Progenitor cell of endocrine pancreas (in vitro differentiated cells): ENCODE results near the gene RAVER1. TPM values are rescaled to one million over a fixed set of nuclear protein-coding genes. Genes with fewer than 3 reads are reported as not detected.

Experiments
- DNase-seq: peaks from one replicate; pipeline ENCODE4 v3.0.0; 2021; ENCODE audit warnings: low spot score; ENCODE audit not compliant: unreplicated experiment
- H3K27ac Mint-ChIP-seq: 2 replicates; pipeline ENCODE4 v1.8.0; 2021; ENCODE audit warnings: mild to moderate bottlenecking, moderate library complexity, mixed read lengths
- H3K27me3 Mint-ChIP-seq: 2 replicates; pipeline ENCODE4 v1.8.0; 2021; ENCODE audit warnings: mixed read lengths
- H3K36me3 Mint-ChIP-seq: 2 replicates; pipeline ENCODE4 v1.8.0; 2022; ENCODE audit warnings: mixed read lengths; ENCODE audit not compliant: insufficient read depth
- H3K4me1 Mint-ChIP-seq: 2 replicates; pipeline ENCODE4 v1.8.0; 2021; ENCODE audit warnings: low read depth, mixed read lengths
- H3K4me3 Mint-ChIP-seq: 2 replicates; pipeline ENCODE4 v1.8.0; 2021; ENCODE audit warnings: low read depth, mild to moderate bottlenecking, moderate library complexity, mixed read lengths
- H3K9me3 Mint-ChIP-seq: 2 replicates; pipeline ENCODE4 v1.8.0; 2021; ENCODE audit warnings: low read depth, mixed read lengths
- CTCF ChIP-seq: fragments of 200-600 bp; sonication (generic); IDR thresholded peaks from one replicate; pipeline ENCODE4 v1.5.0; 2021; ENCODE audit warnings: antibody characterized with exemption, mild to moderate bottlenecking; ENCODE audit not compliant: unreplicated experiment
- total RNA-seq: library from RNA; stranded (reverse); gene quantifications from 2 replicates; pipeline ENCODE4 v1.2.1, GENCODE V29; 2021

The RAVER1 gene
- total RNA-seq, 1 donor from 2014 or later = 53.4 TPM

- Mint-ChIP-seq H3K27ac (no peak overlapping the region), H3K36me3 (no peaks in the 10 kb centered on the region), H3K4me3 (no peak overlapping the region), H3K27me3 (peaks cover 26% of the 10 kb centered on the region), H3K4me1 (no peaks in the 10 kb centered on the region), H3K9me3 (no peaks in the 10 kb centered on the region)
- TF ChIP-seq CTCF = no peak
- DNase-seq = no peak
Observed at GRCh38 chr19:10278935-10279334, 54.4 kb downstream of the RAVER1 start.

GRCh38 chr19:10277795-10278589, 55.3 kb downstream of the RAVER1 start:
- Mint-ChIP-seq H3K36me3 (no peaks in the 10 kb centered on the region), H3K4me3 (no peak overlapping the region), H3K4me1 (no peaks in the 10 kb centered on the region), H3K27me3 (peaks cover 23% of the 10 kb centered on the region), H3K27ac (no peak overlapping the region), H3K9me3 (no peaks in the 10 kb centered on the region)
- DNase-seq = no peak
- no peak for TF ChIP-seq CTCF

GRCh38 chr19:10274589-10274988, 58.7 kb downstream of the RAVER1 start:
- H3K36me3 Mint-ChIP-seq = no peaks in the 10 kb centered on the region
- H3K27me3 Mint-ChIP-seq = peaks cover 50% of the 10 kb centered on the region
- H3K9me3 Mint-ChIP-seq = no peaks in the 10 kb centered on the region
- no peak for TF ChIP-seq CTCF
- no peak for DNase-seq
- H3K4me3 Mint-ChIP-seq = no peak overlapping the region
- no peak overlapping the region for H3K27ac Mint-ChIP-seq
- no peaks in the 10 kb centered on the region for H3K4me1 Mint-ChIP-seq

- DNase-seq = no peak
- no peaks in the 10 kb centered on the region for H3K4me1 Mint-ChIP-seq
- no peaks in the 10 kb centered on the region for H3K36me3 Mint-ChIP-seq
- H3K4me3 Mint-ChIP-seq = no peak overlapping the region
- H3K27ac Mint-ChIP-seq = no peak overlapping the region
- peaks cover 57% of the 10 kb centered on the region for H3K27me3 Mint-ChIP-seq
- TF ChIP-seq CTCF = no peak
- H3K9me3 Mint-ChIP-seq = no peaks in the 10 kb centered on the region
Observed at GRCh38 chr19:10271543-10272086, 61.7 kb downstream of the RAVER1 start.

- Mint-ChIP-seq H3K27ac (no peak within 1 kb of the TSS), H3K36me3 (no peaks in the 10 kb centered on the region), H3K9me3 (no peaks in the 10 kb centered on the region), H3K4me3 (peak within 1 kb of the TSS; percentile 16), H3K4me1 (no peaks in the 10 kb centered on the region), H3K27me3 (peaks cover 58% of the 10 kb centered on the region)
- no peak for DNase-seq
- TF ChIP-seq CTCF = no peak
Observed at GRCh38 chr19:10270616-10271394, 62.5 kb downstream of the RAVER1 start, which contains the start of gene ICAM1. Gene ICAM1 (plus strand): TSS chr19:10271120. CDS start chr19:10271160, 40 bp downstream.
